AG04450 (cell line): ENCODE data around the gene CDH22. TPM values are rescaled to one million over a fixed set of nuclear protein-coding genes. Genes with fewer than 3 reads are reported as not detected.

Experiments used
- CTCF ChIA-PET: fragments of 300-600, 350-600 bp; formaldehyde crosslinking; extraction: SDS; loops from one replicate; lab custom pipeline; 2022; ENCODE audit warnings: antibody characterized with exemption, inconsistent platforms; lab: Charles Lee
- POLR2A ChIA-PET: fragments of 350-600 bp; formaldehyde crosslinking; extraction: SDS; loops from one replicate; lab custom pipeline; 2021; ENCODE audit warnings: antibody characterized with exemption, inconsistent platforms; lab: Yijun Ruan, JAX
- DNase-seq: peaks from one replicate; pipeline ENCODE4 v3.0.0-alpha.2; 2011; ENCODE audit warnings: low read depth, low spot score
- H3K27ac ChIP-seq: one replicate; pipeline ENCODE4 v1.5.1; 2012; ENCODE audit warnings: low read depth, low read length, control low read depth
- H3K27me3 ChIP-seq: one replicate; pipeline ENCODE4 v1.6.0; 2012; ENCODE audit warnings: low read length; ENCODE audit not compliant: control insufficient read depth, insufficient read depth
- H3K4me3 ChIP-seq: 2 replicates; pipeline ENCODE4 v1.5.1; 2011; ENCODE audit warnings: mild to moderate bottlenecking, low read depth, low read length, control low read depth
- H3K9me3 ChIP-seq: 2 replicates; pipeline ENCODE4 v1.5.1; 2012; ENCODE audit warnings: low read length; ENCODE audit not compliant: control insufficient read depth, insufficient read depth
- CTCF ChIP-seq: IDR thresholded peaks from 2 replicates; pipeline ENCODE4 v1.5.1; 2011; ENCODE audit warnings: low read depth, low read length, control low read depth, inconsistent platforms
- polyA plus RNA-seq: library from polyadenylated mRNA; depleted of rRNA; stranded (reverse); fragments of >200 nt; gene quantifications from 2 replicates; pipeline ENCODE4 v1.2.3, GENCODE V29; 2011

CDH22 gene
- polyA plus RNA-seq, 1 experiment: not detected

DNA sequence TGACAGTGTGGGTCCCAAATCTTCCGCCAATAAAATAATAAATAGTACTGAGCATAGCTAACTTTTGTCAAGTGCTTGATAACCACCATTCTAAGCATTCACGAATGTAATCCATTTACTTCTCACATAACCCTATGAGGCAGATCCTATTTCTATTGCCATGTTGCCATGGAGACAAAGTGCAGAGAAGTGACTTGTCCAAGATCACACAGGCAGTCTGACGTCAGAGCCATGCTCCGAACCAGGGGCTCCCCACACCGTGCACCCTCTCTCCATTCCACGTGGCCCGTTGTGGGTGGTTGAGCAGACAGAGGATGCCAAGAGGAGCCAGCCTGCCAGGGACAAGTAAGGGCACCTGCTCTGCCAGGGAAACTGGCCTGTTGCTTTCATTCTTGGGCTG is 38.9 kb downstream of the CDH22 start:
- ChIA-PET POLR2A (no interaction called here), CTCF (no interaction called here)
- TF ChIP-seq CTCF: no peak

DNA sequence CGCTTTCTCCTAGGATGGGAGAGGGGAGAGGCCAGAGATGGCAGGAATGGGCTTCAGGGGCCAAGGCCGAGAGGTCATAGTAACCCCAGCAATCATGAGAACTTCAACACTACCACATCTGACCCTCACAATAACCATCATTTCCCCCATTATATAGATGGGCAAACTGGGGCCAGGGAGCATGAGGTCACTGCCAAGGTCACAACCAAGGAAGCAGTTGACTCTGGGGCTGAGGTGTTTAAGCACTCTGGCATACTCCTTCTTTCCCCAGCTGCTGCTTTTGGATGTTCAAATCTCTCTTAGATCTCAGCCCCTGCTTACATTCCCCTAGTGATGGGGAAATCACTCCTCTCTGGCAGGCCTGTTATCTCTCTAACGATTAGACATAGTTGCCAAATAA is 39.6 kb downstream of the CDH22 start:
- no peak for TF ChIP-seq CTCF

More for the DNA sequence above, 38.9 kb downstream of the CDH22 start:
- no peak overlapping the region for H3K27ac ChIP-seq
- H3K4me3 ChIP-seq: no peak overlapping the region
- no peaks in the 10 kb centered on the region; the same call in 1 of the 2 replicates for H3K9me3 ChIP-seq
- no peaks in the 10 kb centered on the region for H3K27me3 ChIP-seq
- no peak for DNase-seq

DNA sequence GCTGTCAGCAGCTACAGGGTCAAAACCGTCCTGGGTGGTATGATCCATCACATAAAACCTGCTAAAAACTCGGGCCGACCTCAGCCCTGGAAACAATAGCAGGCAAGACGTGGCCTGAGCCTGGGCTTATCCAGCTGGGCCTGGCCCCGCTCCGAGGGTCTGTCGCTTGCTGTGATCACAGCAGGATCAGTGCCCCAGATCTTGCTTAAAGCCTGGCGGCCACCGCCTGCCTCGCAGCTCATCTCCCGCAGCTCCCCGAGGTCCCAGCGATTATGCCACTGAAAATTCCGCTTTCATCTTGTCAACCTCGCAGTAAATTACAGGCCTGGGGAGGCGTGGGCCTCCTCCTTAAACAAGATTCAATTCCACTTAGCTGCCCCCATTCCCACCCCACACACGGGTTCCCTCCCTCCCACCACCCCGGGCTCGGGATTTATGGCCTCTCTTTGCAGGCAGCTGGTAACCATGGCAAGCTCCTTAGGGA is 40.1 kb downstream of the CDH22 start:
- Histone ChIP-seq H3K27me3 (no peaks in the 10 kb centered on the region), H3K4me3 (no peak overlapping the region), H3K27ac (no peak overlapping the region), H3K9me3 (no peaks in the 10 kb centered on the region; the same call in 1 of the 2 replicates)
- no peak for TF ChIP-seq CTCF
- ChIA-PET CTCF (no interaction called here), POLR2A (no interaction called here)
- DNase-seq: no peak

More for the DNA sequence above, 39.6 kb downstream of the CDH22 start:
- Histone ChIP-seq H3K27ac (no peak overlapping the region), H3K27me3 (no peaks in the 10 kb centered on the region), H3K4me3 (no peak overlapping the region), H3K9me3 (no peaks in the 10 kb centered on the region; the same call in 1 of the 2 replicates)
- POLR2A ChIA-PET: no interaction called here
- CTCF ChIA-PET: no interaction called here
- DNase-seq: no peak

- CTCF ChIA-PET: interaction anchor here (0.6 kb wide), 1 partner anchor 106 kb away, joined by 9 read pairs; no protein-coding TSS in a partner anchor
- no peak for DNase-seq
- TF ChIP-seq CTCF: no peak
Measured at GRCh38 chr20:46267108-46268105, 40.9 kb downstream of the CDH22 start.

DNA sequence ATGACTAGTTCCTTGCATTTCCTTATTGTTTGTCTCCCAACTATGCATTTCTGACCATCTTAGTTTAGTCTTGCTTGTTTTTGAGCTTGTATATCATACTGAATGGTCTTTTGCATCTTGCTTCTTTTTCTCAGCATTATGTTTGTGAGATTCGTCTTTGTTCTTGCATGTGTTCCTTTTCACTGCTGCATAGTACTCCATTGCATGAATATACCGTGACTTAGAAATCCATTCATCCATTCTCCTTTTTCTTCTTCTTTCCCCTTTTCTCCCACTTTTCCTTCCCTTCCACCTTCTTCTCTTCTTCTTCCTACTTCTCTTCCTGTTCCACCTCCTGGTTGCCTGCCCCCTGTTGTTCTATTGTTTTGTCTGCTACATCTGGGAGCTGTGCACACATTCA is 42.8 kb downstream of the CDH22 start:
- CTCF ChIA-PET: no interaction called here
- no peak for DNase-seq
- TF ChIP-seq CTCF: no peak
- no peak overlapping the region for H3K4me3 ChIP-seq
- H3K9me3 ChIP-seq: no peaks in the 10 kb centered on the region; the same call in 1 of the 2 replicates
- POLR2A ChIA-PET: no interaction called here
- H3K27me3 ChIP-seq: no peaks in the 10 kb centered on the region
- H3K27ac ChIP-seq: no peak overlapping the region

More at GRCh38 chr20:46267108-46268105, 40.9 kb downstream of the CDH22 start:
- H3K27ac ChIP-seq: no peak overlapping the region
- H3K27me3 ChIP-seq: no peaks in the 10 kb centered on the region
- H3K9me3 ChIP-seq: no peaks in the 10 kb centered on the region; the same call in 1 of the 2 replicates
- POLR2A ChIA-PET: no interaction called here
- no peak overlapping the region for H3K4me3 ChIP-seq
